Aorta (tissue), 5 donors: Measurements from ENCODE around the gene LDHAL6B. TPM values are rescaled to one million over a fixed set of nuclear protein-coding genes. Genes with fewer than 3 reads are reported as not detected.

Source experiments
- ATAC-seq: fragments of 200-7000 bp; cut with Tn5 transposase; one replicate; pipeline ENCODE4 v1.9.1; 2022; ENCODE audit warnings: moderate library complexity; ENCODE audit not compliant: low FRiP score
- DNase-seq, 2 donors: peaks; one replicate each; pipeline ENCODE4 v3.0.0-alpha.2; 2020
- H3K27ac ChIP-seq, 2 donors: one replicate each; pipeline ENCODE4 v1.5.1; 2013; ENCODE audit warnings: low read length in 2 of 2, mild to moderate bottlenecking in 2 of 2, moderate library complexity in 2 of 2, control low read depth in 1 of 2, inconsistent platforms in 1 of 2, low read depth in 1 of 2
- H3K27me3 ChIP-seq, 2 donors: one replicate each; pipeline ENCODE4 v1.6.1; 2013; ENCODE audit warnings: control low read depth in 1 of 2, low read length in 1 of 2, mild to moderate bottlenecking in 1 of 2, moderate library complexity in 1 of 2; ENCODE audit not compliant: insufficient read depth in 2 of 2, control insufficient read depth in 1 of 2
- H3K36me3 ChIP-seq, 2 donors: one replicate each; pipeline ENCODE4 v1.6.1; 2013; ENCODE audit warnings: control low read depth in 1 of 2, low read length in 1 of 2, mild to moderate bottlenecking in 1 of 2; ENCODE audit not compliant: insufficient read depth in 2 of 2, control insufficient read depth in 1 of 2
- H3K4me1 ChIP-seq, 2 donors: one replicate each; pipeline ENCODE4 v1.6.1; 2013; ENCODE audit warnings: low read length in 2 of 2, control low read depth in 1 of 2, mild to moderate bottlenecking in 1 of 2, moderate library complexity in 1 of 2; ENCODE audit not compliant: insufficient read depth in 2 of 2, control insufficient read depth in 1 of 2
- H3K4me3 ChIP-seq, 2 donors: one replicate each; pipeline ENCODE4 v1.5.1; 2013; ENCODE audit warnings: low read length in 2 of 2, control low read depth in 1 of 2, mild to moderate bottlenecking in 1 of 2
- H3K9me3 ChIP-seq: one replicate; pipeline ENCODE4 v1.6.1; 2013; ENCODE audit warnings: mild to moderate bottlenecking, low read length; ENCODE audit not compliant: control insufficient read depth
- WGBS, 2 donors: extraction: QIAGEN DNeasy Blood & Tissue Kit; methylation state at CpG; one replicate each; pipeline ENCODE4 v1.1.7; 2013; 5-methylcytosine and 5-hydroxymethylcytosine counted together
- intact Hi-C, 2 donors: fragments of 100-400 bp; cut with DNase I; formaldehyde crosslinking; loops; one replicate each; pipeline versions ENCODE4 v1.14.2 to v1.15.0; 2022
- polyA plus RNA-seq, 2 donors: library from polyadenylated mRNA; stranded (reverse); fragments of 200-250 nt; gene quantifications; one replicate each; pipeline ENCODE4 v1.2.3, GENCODE V29; 2013
- total RNA-seq, 2 donors: library from RNA; stranded (reverse); fragmentation: NEBNext Ultra II Directional; extraction: Animal tissue kit (Norgen Biotek cat#: 25700); gene quantifications; one replicate each; pipeline ENCODE4 v1.2.1, GENCODE V29; 2021
- donor health status: healthy with polysubstance abuse.
- donor health status: Bipolar disorder and iron deficiency.
- donor health status: DM: no; HTN: no; CAD: no.
- donor health status: DM: no; HTN: no; CAD: no.
- donor health status: DM: yes; HTN: yes; CAD: no.

The LDHAL6B gene
- total and polyA plus RNA-seq, 4 donors, result not detected

DNA sequence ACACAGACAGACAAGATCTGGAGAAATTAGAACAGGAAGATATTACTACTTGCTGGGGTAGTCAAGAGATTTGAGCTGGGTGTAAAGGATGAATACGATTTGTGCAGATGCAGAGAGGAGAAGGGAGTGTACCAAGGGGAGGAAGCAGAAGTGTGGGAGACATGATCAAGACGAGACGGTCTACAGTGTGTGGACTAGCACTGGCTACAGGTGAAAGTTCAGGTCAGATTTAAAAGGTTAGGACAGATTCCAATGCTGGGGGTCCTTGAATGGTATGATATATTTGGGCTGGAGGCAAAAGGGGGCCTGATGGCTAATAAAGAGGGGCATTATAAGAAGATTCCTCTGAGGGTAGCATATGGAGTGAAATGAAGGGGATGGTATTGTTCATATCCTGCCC lies 12.1 kb downstream of the LDHAL6B start:
- ATAC-seq (no peak), DNase-seq (no peak)
- intact Hi-C loops, result no loop called here
- Histone ChIP-seq H3K36me3 (peaks cover 3 to 5% of the 10 kb centered on the region in 2 donors), H3K9me3 (no peaks in the 10 kb centered on the region), H3K27ac (peak overlapping the region in 1 of 2 donors; percentile 13), H3K4me3 (no peak overlapping the region), H3K27me3 (no peaks in the 10 kb centered on the region), H3K4me1 (peaks cover under 1 to 3% of the 10 kb centered on the region in 2 donors)
- 82 to 84% methylated on average over 3 of the region's 3 CpGs for WGBS, 2 donors

GRCh38 chr15:59221511-59222505 lies 15.2 kb downstream of the LDHAL6B start:
- peaks cover 2 to 3% of the 10 kb centered on the region in 2 donors for H3K4me1 ChIP-seq
- H3K27ac ChIP-seq, result peak overlapping the region in 1 of 2 donors; percentile 17
- ATAC-seq (no peak), DNase-seq (no peak)
- H3K4me3 ChIP-seq, result no peak overlapping the region
- intact Hi-C loops, result loop anchor here in 1 of 2 donors (5.0 kb wide), 1 partner anchor 55 kb away; no protein-coding TSS in a partner anchor
- H3K27me3 ChIP-seq, result no peaks in the 10 kb centered on the region
- peaks cover 2 to 4% of the 10 kb centered on the region in 2 donors for H3K36me3 ChIP-seq
- no peaks in the 10 kb centered on the region for H3K9me3 ChIP-seq
- 69 to 75% methylated on average over 5 of the region's 5 CpGs for WGBS, 2 donors

DNA sequence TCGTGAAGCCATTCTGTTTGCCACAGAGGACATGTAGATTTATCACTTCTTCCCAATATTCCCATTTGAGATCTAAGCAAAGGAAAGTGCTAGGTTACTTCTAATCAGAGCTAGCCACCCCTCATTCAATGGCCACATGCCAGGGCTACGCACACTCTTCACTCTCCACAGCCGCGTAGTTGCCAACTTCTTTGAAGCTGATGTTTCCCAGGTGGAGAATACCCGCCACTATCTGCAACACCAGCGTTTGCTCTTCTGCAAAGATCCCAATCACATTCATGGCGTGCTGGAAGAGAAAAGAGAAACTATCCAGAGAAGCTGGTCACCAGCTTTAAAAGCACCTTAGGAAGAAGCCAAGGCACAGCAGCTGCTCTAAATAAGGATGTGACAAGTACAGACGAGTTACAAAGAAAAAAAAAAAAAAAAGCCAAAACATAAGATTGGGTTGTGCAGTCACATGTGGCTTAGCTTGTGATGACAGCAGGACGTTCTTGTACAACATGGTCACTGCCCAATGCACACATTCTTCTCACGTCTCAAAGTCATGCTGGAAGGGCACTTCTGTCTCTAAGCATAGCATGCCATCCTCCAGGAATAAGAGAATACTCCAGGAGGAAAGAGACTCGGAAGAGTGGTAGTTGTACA lies 16.4 kb downstream of the LDHAL6B start:
- intact Hi-C loops, result loop anchor here in 1 of 2 donors (5.0 kb wide), 1 partner anchor 56 kb away; no protein-coding TSS in a partner anchor
- H3K27ac ChIP-seq, result no peak overlapping the region

DNA sequence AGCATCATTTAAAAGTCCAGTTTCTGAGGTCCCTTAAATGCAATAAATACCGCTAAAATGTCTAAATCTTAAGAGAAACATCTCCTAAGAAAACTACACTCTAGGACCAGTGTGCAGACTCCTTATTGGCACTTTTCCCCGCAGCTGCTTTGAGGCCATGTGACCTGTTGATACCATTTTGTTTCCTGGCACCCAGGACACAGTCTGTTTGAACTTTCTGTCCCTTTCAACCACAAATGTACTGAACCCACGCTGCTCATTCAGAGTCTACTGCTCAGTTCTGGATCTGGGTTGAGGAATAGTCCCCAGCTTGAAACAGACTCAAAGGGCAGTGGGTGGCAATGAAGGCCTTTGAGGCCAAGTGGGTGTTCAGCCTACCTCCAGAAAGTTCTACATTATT lies 17.1 kb downstream of the LDHAL6B start:
- Histone ChIP-seq H3K9me3 (no peaks in the 10 kb centered on the region), H3K36me3 (peaks cover 4% of the 10 kb centered on the region in 2 donors), H3K4me3 (no peak overlapping the region), H3K27me3 (no peaks in the 10 kb centered on the region), H3K4me1 (peaks cover 2 to 3% of the 10 kb centered on the region in 2 donors), H3K27ac (peak overlapping the region in 1 of 2 donors; percentile 64)
- DNase-seq, result no peak
- 39 to 42% methylated on average over 3 of the region's 3 CpGs for WGBS, 2 donors
- no peak for ATAC-seq
- intact Hi-C loops, result loop anchor here in 1 of 2 donors (5.0 kb wide), 1 partner anchor 56 kb away; no protein-coding TSS in a partner anchor

More for the DNA sequence above, 16.4 kb downstream of the LDHAL6B start:
- Histone ChIP-seq H3K36me3 (peaks cover 4% of the 10 kb centered on the region in 2 donors), H3K27me3 (no peaks in the 10 kb centered on the region), H3K4me1 (peaks cover 2 to 3% of the 10 kb centered on the region in 2 donors), H3K4me3 (no peak overlapping the region), H3K9me3 (no peaks in the 10 kb centered on the region)
- DNase-seq (no peak), ATAC-seq (no peak)
- 75 to 76% methylated on average over 11 of the region's 11 CpGs for WGBS, 2 donors

DNA sequence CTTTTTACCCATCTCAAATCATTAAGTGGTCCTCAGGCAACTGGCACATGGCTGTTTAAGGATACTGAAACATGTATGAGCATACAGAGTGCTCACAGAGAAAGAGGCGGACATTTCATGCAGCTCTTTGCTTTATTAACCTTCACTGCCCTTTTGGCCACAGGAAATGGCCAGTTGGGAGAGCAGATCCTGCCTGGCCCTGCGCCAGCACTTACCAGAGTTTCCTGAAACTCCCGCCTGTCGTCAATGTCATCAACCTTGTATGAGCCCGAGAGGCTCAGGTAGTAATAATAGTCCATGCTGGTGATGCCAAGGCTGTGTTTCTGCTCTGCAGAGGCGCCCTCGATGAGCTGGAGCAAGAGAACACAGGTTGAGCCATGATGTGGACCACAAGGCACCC lies 17.8 kb downstream of the LDHAL6B start:
- ATAC-seq (no peak), DNase-seq (no peak)
- Histone ChIP-seq H3K4me3 (no peak overlapping the region), H3K9me3 (no peaks in the 10 kb centered on the region), H3K36me3 (peaks cover 4% of the 10 kb centered on the region in 2 donors), H3K4me1 (peaks cover 2 to 3% of the 10 kb centered on the region in 2 donors), H3K27ac (peak overlapping the region in 1 of 2 donors; percentile 22), H3K27me3 (no peaks in the 10 kb centered on the region)
- 86 to 89% methylated on average over 7 of the region's 7 CpGs for WGBS, 2 donors
- intact Hi-C loops, result loop anchor here in 1 of 2 donors (5.0 kb wide), 1 partner anchor 57 kb away; no protein-coding TSS in a partner anchor

DNA sequence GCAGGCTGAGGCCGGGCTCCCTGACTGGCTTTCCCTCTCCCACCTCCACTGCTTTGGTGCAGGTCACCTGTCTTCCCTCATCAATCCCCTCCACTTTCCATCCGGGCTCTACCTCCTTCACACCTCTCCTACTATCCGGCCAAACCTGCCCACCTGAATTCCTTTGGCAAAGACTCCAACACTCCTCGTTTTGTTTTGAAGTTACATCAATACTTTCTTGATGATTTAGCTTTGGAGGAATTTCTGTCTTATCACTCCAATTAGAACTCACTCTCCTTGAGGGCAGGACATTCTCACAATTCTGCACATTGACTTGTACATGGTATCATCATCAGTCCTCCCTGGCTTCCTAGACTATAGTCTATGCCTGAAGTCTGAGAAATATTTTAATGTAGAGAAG lies 20.4 kb downstream of the LDHAL6B start:
- DNase-seq (no peak), ATAC-seq (no peak)
- Histone ChIP-seq H3K27me3 (no peaks in the 10 kb centered on the region), H3K4me1 (peaks cover 2 to 3% of the 10 kb centered on the region in 2 donors), H3K4me3 (no peak overlapping the region), H3K36me3 (peaks cover 4% of the 10 kb centered on the region in 2 donors), H3K27ac (no peak overlapping the region), H3K9me3 (no peaks in the 10 kb centered on the region)
- intact Hi-C loops, result no loop called here
- WGBS, 2 donors, result 90 to 92% methylated on average over 4 of the region's 4 CpGs

DNA sequence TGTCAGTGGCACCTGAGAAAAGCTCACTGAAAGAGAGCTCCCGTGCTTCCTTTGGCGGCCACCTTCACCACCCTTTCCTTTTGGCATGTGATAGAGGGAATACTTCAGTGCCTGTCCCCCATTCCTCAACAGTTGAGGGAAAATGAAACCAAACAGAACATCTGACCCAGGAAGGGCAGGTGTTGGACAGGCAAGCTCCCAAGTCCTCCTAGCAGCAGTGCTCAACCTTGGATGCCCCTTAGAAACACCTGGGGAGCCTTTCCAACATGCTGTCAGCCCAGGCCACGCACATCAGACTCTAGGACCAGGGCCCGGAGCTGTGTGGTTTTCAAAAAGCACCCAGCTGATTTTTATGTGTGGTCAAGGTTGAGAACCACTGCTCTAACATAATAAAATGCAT lies 22.4 kb downstream of the LDHAL6B start:
- no peaks in the 10 kb centered on the region for H3K9me3 ChIP-seq
- DNase-seq, result no peak
- intact Hi-C loops, result no loop called here
- no peaks in the 10 kb centered on the region for H3K27me3 ChIP-seq
- H3K27ac ChIP-seq, result no peak overlapping the region
- ATAC-seq, result no peak
- peaks cover 2 to 4% of the 10 kb centered on the region in 2 donors for H3K36me3 ChIP-seq
- WGBS, 2 donors, result 95 to 96% methylated on average over 4 of the region's 4 CpGs
- no peak overlapping the region for H3K4me3 ChIP-seq
- H3K4me1 ChIP-seq, result peaks cover 4 to 7% of the 10 kb centered on the region in 2 donors

- Histone ChIP-seq H3K9me3 (no peaks in the 10 kb centered on the region), H3K27ac (no peak overlapping the region), H3K27me3 (no peaks in the 10 kb centered on the region), H3K4me3 (no peak overlapping the region), H3K36me3 (peaks cover 2 to 4% of the 10 kb centered on the region in 2 donors), H3K4me1 (peaks cover 4 to 7% of the 10 kb centered on the region in 2 donors)
- no peak for DNase-seq
- intact Hi-C loops, result no loop called here
- 74 to 93% methylated on average over 3 of the region's 3 CpGs for WGBS, 2 donors
- no peak for ATAC-seq
Observed at GRCh38 chr15:59229453-59229852, 22.8 kb downstream of the LDHAL6B start.
